Tibial nerve (tissue), 4 donors: ENCODE measurements around the gene CPSF2. TPM values are rescaled to one million over a fixed set of nuclear protein-coding genes. Genes with fewer than 3 reads are reported as not detected.

Experiments
- DNase-seq, 2 donors: peaks; one replicate each; pipeline ENCODE4 v3.0.0-alpha.2; 2019; ENCODE audit warnings: low spot score in 2 of 2
- H3K27ac ChIP-seq, 4 donors: fragments of 200-600 bp; sonication (generic) in 3 of 4; one replicate each; pipeline ENCODE4 v1.5.1; 2017 to 2019; ENCODE audit warnings: mild to moderate bottlenecking in 1 of 4
- H3K27me3 ChIP-seq, 2 donors: fragments of 200-600 bp; sonication (generic) in 1 of 2; one replicate each; pipeline versions ENCODE4 v1.5.1 to v1.6.0; 2017 to 2019
- H3K36me3 ChIP-seq, 3 donors: fragments of 200-600 bp; sonication (generic); one replicate each; pipeline ENCODE4 v1.5.1; 2018 to 2019
- H3K4me1 ChIP-seq, 4 donors: fragments of 200-600 bp; sonication (generic) in 3 of 4; one replicate each; pipeline ENCODE4 v1.5.1; 2017 to 2019
- H3K4me3 ChIP-seq, 4 donors: fragments of 200-600 bp; sonication (generic) in 3 of 4; one replicate each; pipeline ENCODE4 v1.5.1; 2017 to 2019; ENCODE audit warnings: mild to moderate bottlenecking in 1 of 4, moderate library complexity in 1 of 4
- H3K9me3 ChIP-seq, 4 donors: fragments of 200-600 bp; sonication (generic) in 3 of 4; one replicate each; pipeline ENCODE4 v1.5.1; 2017 to 2019
- EP300 ChIP-seq, 2 donors: sonication (generic); formaldehyde crosslinking; IDR thresholded peaks; one replicate each; pipeline ENCODE4 v1.6.1; 2017; ENCODE audit warnings: antibody characterized with exemption in 2 of 2, mild to moderate bottlenecking in 1 of 2
- POLR2A ChIP-seq, 2 donors: fragments of 450-650 bp; IDR thresholded peaks; one replicate each; pipeline ENCODE4 v1.6.1; 2017; ENCODE audit warnings: antibody characterized with exemption in 2 of 2, mild to moderate bottlenecking in 2 of 2, moderate library complexity in 2 of 2
- WGBS, 2 donors: methylation state at CpG; one replicate each; pipeline ENCODE4 v1.1.5; 2018; 5-methylcytosine and 5-hydroxymethylcytosine counted together
- total RNA-seq, 4 donors: library from RNA; depleted of rRNA; stranded (reverse); fragments of >200 nt; gene quantifications; one replicate each; pipeline ENCODE4 v1.1.0, GENCODE V29; 2016
- TF ChIP-seq, protein P1 (sequence below), 5 experiments: fragments of 200-600 bp in 3 of 5; fragments of 450-650 bp in 2 of 5; sonication (generic) in 3 of 5; IDR thresholded peaks; one replicate each; pipeline ENCODE4 v1.5.1; 2016 to 2019; ENCODE audit warnings: antibody characterized with exemption in 5 of 5, mild to moderate bottlenecking in 3 of 5, moderate library complexity in 2 of 5

Gene CPSF2
- total RNA-seq, 4 donors from 2014 or later: 24.9 to 33.0 (median 31.4) TPM

DNA sequence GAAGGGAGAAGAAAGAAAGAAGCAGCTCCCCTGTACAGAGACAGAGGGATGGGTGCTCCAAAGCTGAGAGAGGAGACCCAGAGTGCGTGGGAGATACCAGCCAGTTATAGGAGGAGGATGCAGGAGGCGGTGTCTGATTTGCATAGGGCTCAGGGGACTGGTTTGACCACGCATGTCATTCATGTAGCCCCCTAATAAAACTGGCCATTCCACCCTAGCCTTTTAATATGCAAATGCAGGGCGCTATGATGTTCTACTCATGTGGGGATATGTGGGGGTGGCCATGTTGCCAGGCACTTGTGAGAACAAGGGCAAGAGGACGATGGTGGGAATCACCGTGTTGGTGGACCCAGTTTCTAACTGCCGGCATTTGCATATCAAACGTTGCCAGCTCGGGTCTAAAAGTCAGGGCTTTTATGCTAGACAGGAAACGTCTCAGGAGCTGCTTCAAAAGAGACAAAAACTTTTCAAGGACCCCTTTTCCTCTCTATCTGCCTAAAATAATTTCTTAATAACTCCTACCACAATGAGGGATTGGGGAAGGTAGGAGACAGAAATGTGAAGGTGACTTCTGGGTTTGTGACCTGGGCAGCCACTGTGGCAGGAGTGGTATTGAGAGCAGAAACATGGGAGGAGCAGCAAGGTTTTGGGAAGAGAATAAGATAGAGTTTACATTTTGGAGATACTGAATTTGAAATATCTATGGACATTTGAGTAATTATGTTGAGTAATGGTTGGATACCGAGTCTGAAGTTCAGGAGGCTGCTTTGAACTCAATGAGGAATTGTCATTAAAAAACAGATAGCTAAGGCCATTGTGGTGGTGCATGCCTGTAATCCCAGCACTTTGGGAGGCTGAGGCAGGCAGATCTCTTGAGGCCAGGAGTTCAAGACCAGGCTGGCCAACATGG lies 13.2 kb upstream of the CPSF2 start:
- no peak overlapping the region for H3K27ac ChIP-seq
- WGBS, 2 donors: 21 to 22% methylated on average over 11 of the region's 11 CpGs
- H3K27me3 ChIP-seq: no peaks in the 10 kb centered on the region
- no peaks in the 10 kb centered on the region for H3K9me3 ChIP-seq
- H3K36me3 ChIP-seq: no peaks in the 10 kb centered on the region
- H3K4me3 ChIP-seq: no peak overlapping the region
- TF ChIP-seq EP300 (IDR thresholded peaks at IDR 0.05) (no peak), POLR2A (IDR thresholded peaks at IDR 0.05) (no peak)
- TF ChIP-seq, protein P1, sequence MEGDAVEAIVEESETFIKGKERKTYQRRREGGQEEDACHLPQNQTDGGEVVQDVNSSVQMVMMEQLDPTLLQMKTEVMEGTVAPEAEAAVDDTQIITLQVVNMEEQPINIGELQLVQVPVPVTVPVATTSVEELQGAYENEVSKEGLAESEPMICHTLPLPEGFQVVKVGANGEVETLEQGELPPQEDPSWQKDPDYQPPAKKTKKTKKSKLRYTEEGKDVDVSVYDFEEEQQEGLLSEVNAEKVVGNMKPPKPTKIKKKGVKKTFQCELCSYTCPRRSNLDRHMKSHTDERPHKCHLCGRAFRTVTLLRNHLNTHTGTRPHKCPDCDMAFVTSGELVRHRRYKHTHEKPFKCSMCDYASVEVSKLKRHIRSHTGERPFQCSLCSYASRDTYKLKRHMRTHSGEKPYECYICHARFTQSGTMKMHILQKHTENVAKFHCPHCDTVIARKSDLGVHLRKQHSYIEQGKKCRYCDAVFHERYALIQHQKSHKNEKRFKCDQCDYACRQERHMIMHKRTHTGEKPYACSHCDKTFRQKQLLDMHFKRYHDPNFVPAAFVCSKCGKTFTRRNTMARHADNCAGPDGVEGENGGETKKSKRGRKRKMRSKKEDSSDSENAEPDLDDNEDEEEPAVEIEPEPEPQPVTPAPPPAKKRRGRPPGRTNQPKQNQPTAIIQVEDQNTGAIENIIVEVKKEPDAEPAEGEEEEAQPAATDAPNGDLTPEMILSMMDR (IDR thresholded peaks at IDR 0.05): no peak
- no peak for DNase-seq
- H3K4me1 ChIP-seq: peaks cover 0 to 32% (median 15%) of the 10 kb centered on the region in 4 donors

DNA sequence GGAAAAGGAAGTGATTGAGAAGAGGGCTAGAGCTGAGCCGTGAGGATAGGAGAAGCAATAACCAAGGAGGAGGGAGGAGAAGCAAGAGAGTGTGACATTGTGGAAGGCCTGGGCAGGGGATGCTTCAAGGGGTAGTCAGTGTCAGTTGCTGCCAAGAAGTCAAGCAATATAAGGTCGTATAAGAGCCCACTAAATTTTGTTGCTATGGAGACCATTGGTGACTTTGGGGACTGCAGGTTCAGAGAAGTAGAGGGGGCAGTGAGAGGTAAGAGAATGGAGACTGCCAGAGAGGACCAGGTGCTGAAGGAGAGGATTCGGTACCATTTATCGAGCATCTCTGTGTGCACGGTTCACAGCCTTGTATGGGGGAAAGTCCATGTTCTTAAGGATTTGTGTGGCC lies 12.3 kb upstream of the CPSF2 start:
- no peak overlapping the region for H3K4me3 ChIP-seq
- H3K9me3 ChIP-seq: no peaks in the 10 kb centered on the region
- H3K27me3 ChIP-seq: no peaks in the 10 kb centered on the region
- peaks cover 0 to 23% (median 11%) of the 10 kb centered on the region in 4 donors for H3K4me1 ChIP-seq
- TF ChIP-seq, protein P1 (IDR thresholded peaks at IDR 0.05): no peak
- TF ChIP-seq POLR2A (IDR thresholded peaks at IDR 0.05) (no peak), EP300 (IDR thresholded peaks at IDR 0.05) (no peak)
- H3K36me3 ChIP-seq: peaks cover 0 to 2% (median 0%) of the 10 kb centered on the region in 3 donors
- no peak for DNase-seq
- WGBS, 2 donors: 70 to 80% methylated on average over 5 of the region's 5 CpGs
- no peak overlapping the region for H3K27ac ChIP-seq

DNA sequence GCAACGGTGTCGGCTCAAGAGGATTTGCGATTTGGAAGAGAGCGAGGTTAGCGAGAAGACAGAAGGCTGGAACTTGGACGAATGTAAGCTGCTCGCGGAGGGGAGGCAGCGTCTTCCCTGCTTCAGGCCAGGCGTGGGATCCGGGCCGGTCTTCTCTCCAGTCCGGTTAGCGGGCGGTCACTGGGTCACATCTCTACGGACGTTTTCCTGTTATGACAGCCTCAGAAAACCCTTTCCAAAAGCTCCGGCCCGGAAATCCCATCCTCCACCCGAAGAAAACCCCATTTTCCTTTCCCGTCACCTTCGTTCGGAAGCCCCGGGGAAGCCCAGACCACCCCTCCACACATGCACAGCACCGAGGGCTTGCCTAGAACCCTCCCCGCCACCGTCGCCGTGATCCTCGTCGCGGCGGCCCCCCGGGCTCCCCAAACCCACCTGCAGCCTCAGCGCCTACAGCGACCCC lies 531 bp upstream of the CPSF2 start:
- TF ChIP-seq, protein P1 (IDR thresholded peaks at IDR 0.05): no peak
- TF ChIP-seq POLR2A (IDR thresholded peaks at IDR 0.05): no peak
- no peak for TF ChIP-seq EP300 (IDR thresholded peaks at IDR 0.05)
- peaks cover 0 to 30% (median 0%) of the 10 kb centered on the region in 3 donors for H3K36me3 ChIP-seq
- H3K4me3 ChIP-seq: peak overlapping the region; percentile 77 to 97 (median 84)
- 0 to 1% methylated on average over 36 of the region's 36 CpGs for WGBS, 2 donors
- no peaks in the 10 kb centered on the region for H3K9me3 ChIP-seq
- H3K27me3 ChIP-seq: no peaks in the 10 kb centered on the region
- H3K4me1 ChIP-seq: peaks cover 0 to 62% (median 25%) of the 10 kb centered on the region in 4 donors
- peak; percentile 21 to 23 for DNase-seq
- peak overlapping the region; percentile 87 to 96 (median 92) for H3K27ac ChIP-seq

DNA sequence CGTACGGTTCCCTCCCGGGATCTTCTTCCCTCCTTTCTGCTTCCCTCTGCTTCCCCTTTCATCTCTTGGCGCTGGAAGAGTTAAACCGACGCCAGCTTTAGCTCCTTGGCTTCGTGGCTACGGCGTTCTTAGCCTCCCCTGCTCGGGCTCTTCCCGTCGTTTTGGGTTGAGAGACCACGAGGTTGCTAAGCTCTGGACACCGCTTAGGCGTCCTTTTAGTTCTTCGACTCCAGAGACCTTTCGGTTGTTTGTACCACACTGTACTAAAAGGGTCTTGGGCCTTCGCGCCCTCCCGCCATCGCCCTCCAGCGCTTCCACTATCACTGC lies 545 bp downstream of the CPSF2 start:
- DNase-seq: no peak

More for the DNA sequence above, 545 bp downstream of the CPSF2 start:
- Histone ChIP-seq H3K27me3 (no peaks in the 10 kb centered on the region), H3K4me1 (peaks cover 0 to 56% (median 25%) of the 10 kb centered on the region in 4 donors), H3K27ac (peak overlapping the region; percentile 87 to 96 (median 92)), H3K36me3 (peaks cover 0 to 30% (median 0%) of the 10 kb centered on the region in 3 donors), H3K4me3 (peak overlapping the region; percentile 77 to 97 (median 84)), H3K9me3 (no peaks in the 10 kb centered on the region)
- WGBS, 2 donors: 0 to 1% methylated on average over 22 of the region's 22 CpGs
- TF ChIP-seq EP300 (IDR thresholded peaks at IDR 0.05): no peak
- TF ChIP-seq POLR2A (IDR thresholded peaks at IDR 0.05): no peak
- TF ChIP-seq, protein P1 (IDR thresholded peaks at IDR 0.05): no peak
